Muscle layer of colon (tissue), 2 donors: ENCODE data around the gene STARD5.

Experiments used
- H3K27ac ChIP-seq: one replicate; pipeline ENCODE4 v1.7.0; 2013; ENCODE audit warnings: low read depth, mild to moderate bottlenecking, low read length, moderate library complexity
- H3K27me3 ChIP-seq, 2 donors: one replicate each; pipeline ENCODE4 v1.7.0; 2013; ENCODE audit warnings: low read length in 2 of 2, mild to moderate bottlenecking in 2 of 2; ENCODE audit not compliant: insufficient read depth in 2 of 2, control insufficient read depth in 1 of 2
- H3K36me3 ChIP-seq: one replicate; pipeline ENCODE4 v1.7.0; 2013; ENCODE audit warnings: mild to moderate bottlenecking, low read length; ENCODE audit not compliant: insufficient read depth
- H3K4me1 ChIP-seq: one replicate; pipeline ENCODE4 v1.7.0; 2013; ENCODE audit warnings: mild to moderate bottlenecking, low read length; ENCODE audit not compliant: insufficient read depth
- H3K4me3 ChIP-seq, 2 donors: one replicate each; pipeline ENCODE4 v1.7.0; 2013; ENCODE audit warnings: low read length in 2 of 2, low read depth in 1 of 2, mild to moderate bottlenecking in 1 of 2, moderate library complexity in 1 of 2
- H3K9ac ChIP-seq: one replicate; pipeline ENCODE4 v1.7.0; 2013; ENCODE audit warnings: low read length
- H3K9me3 ChIP-seq: one replicate; pipeline ENCODE4 v1.7.0; 2013; ENCODE audit warnings: mild to moderate bottlenecking, low read length
- donor health status: abdominal sarcoma.
- donor health status: Adenocarcinoma of cecum.

STARD5 gene

DNA sequence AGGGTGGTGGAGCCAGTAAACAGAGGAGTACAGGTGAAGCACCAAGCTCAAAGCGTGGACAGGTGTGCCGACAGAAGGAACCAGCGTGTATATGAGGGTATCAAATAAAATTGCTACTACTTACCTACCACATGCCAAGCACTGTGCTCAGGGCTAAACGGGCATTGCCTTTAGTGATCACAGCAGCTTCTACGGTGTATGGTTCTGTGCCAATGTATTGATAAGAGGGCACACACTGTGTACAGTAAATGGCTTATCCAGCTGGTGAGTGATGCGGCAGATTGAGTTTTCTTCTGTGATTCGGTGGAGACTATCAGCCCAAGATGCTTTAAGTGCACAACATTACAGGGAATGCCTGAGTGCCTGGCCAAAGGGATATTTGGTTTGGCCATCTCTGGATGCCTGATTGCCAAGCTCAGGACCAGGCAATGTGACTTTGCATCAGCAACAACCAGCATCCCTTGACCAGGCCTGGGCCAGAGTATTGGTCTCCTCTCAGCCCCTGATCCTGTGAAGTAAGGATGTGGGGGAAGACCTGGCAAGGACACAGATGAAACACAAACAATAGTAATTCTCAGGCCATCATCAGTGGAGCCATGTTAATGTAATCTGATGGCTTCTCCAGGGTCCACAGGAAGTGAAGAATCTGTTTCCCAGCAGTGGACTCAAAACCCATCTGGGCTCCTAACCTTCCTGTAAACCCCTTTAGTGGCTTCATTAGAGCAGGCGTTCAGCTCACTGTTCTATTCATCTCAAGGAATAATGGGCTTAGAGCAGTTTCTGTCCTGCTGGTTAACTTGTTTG is 14.1 kb downstream of the STARD5 start:
- Histone ChIP-seq H3K9me3 (no peaks in the 10 kb centered on the region), H3K27me3 (no peaks in the 10 kb centered on the region), H3K4me3 (no peak overlapping the region), H3K36me3 (peaks cover 13% of the 10 kb centered on the region), H3K9ac (no peak overlapping the region), H3K4me1 (peaks cover 10% of the 10 kb centered on the region), H3K27ac (no peak overlapping the region)

DNA sequence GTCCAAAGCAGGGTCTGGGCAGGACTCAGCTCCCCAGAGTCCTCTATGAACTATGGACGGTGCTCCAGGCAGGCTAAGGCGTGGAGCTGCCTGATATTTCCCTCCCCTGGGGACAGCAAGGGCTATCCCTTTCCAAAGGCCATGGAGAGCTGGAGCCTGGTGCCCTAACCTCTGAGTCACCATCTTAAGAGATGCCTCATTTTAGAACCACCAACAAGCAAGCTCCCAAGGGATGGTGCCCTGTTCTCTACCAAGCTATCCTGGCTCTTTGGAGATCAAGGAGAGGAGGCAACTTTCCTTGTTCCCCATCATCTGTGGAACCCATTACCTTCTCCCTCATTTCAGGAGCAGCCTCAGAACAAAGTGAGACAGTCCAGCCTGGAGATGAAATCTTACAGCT is 15.7 kb downstream of the STARD5 start:
- Histone ChIP-seq H3K36me3 (peaks cover 24% of the 10 kb centered on the region), H3K27ac (no peak overlapping the region), H3K9ac (no peak overlapping the region), H3K4me3 (no peak overlapping the region), H3K27me3 (no peaks in the 10 kb centered on the region), H3K4me1 (peaks cover 17% of the 10 kb centered on the region), H3K9me3 (no peaks in the 10 kb centered on the region)

- H3K27ac ChIP-seq = no peak overlapping the region
- H3K4me1 ChIP-seq = peaks cover 7% of the 10 kb centered on the region
- peaks cover 19% of the 10 kb centered on the region for H3K36me3 ChIP-seq
- no peaks in the 10 kb centered on the region for H3K9me3 ChIP-seq
- H3K27me3 ChIP-seq = no peaks in the 10 kb centered on the region
- H3K9ac ChIP-seq = no peak overlapping the region
- no peak overlapping the region for H3K4me3 ChIP-seq
These were observed 19.7 kb downstream of the STARD5 start for GRCh38 chr15:81304226-81304625.

DNA sequence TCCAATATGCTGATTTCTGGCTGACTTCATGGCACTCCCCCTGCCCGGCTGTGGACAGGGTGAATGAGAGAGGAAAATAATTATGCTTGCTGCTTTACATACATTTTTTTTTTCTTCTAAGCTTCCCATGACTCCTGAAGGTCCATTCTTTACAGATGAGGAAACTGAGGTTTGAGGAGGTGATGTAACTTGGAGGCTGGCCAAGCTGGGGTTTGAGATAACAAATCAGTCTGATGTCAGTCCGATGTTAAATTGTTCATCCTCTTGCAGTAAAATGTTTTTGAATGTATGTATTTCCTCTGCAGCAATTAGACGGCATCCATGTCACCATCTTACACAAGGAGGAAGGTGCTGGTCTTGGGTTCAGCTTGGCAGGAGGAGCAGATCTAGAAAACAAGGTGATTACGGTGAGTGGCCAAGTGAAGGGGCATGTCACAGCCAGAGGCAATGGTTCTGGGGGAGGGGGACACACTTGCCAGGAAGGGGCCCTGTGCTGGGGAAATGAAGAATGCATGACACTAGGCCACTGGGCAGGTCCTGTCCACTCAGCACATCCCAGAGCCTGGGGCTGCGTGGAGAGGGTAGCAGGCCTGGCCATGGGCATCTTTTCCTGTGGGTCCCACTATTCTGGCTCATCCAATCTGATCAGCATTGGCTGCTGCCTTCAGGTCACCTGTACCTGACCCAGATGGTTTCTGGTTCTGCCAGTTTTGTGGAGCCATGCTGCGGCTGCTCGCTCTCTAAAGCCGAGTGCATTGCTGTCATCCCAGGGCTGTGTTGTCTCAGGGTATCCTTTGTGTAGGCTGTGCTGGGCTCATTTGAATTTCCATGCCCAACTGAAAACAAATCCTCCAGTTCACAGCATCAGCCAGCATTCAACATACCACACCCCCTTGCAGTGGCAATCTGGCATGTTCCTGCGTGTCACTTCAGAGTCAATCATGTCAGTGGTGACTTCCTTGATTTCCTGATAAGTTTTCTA is 20.4 kb downstream of the STARD5 start:
- Histone ChIP-seq H3K36me3 (peaks cover 18% of the 10 kb centered on the region), H3K9ac (no peak overlapping the region), H3K27ac (peak overlapping the region; percentile 7), H3K4me3 (no peak overlapping the region), H3K9me3 (no peaks in the 10 kb centered on the region), H3K4me1 (peaks cover 7% of the 10 kb centered on the region), H3K27me3 (no peaks in the 10 kb centered on the region)

DNA sequence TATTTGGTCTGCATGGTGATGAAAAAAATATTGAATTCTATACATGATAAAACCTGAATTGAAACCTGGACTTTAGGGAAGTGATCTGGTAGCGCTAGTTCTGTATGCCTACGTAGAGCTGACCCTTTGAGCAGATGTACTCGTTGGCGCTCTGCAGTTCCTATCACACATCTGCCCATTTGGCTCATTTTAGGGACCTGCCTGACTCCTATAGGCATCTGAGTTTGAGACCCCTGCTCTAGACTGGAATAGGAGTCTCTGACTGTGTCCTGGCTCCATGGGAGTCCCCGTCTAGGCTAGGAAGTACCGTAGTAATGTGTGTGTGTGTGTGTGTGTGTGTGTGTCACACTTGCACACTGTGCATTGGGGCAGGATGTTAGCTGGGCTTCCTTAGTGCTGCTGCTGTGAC is 21.2 kb downstream of the STARD5 start:
- H3K4me1 ChIP-seq = peaks cover 7% of the 10 kb centered on the region
- H3K36me3 ChIP-seq = peaks cover 16% of the 10 kb centered on the region
- H3K4me3 ChIP-seq = no peak overlapping the region

DNA sequence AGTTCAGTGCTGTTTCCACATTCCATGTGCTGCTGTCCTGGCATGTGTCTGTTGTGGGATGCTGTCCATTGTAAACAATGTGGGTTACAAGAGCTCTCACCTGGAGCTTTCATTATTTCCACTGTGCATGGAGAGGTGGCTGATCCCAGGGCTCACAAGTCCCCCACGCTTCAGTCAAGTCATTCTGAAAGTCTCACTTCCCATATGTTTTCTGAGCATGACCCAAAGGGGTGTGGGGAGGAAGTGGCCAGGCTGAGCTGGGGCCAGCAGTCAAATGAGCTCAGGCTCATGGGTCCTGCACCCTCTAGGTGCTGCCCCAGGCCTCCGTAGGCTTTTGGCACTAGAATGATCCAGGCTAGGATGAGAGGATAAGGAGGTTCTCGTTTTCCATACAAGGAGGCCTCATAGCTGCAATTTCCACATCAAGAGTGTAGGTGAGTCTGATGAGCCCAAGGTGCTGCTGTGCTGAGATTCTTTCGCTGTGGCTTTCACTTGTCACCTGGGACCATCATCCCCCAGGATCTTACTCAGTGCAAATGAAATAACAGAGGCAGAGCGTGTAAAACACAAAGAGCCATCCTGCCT is 22.0 kb downstream of the STARD5 start:
- no peak overlapping the region for H3K4me3 ChIP-seq
- no peaks in the 10 kb centered on the region for H3K9me3 ChIP-seq
- no peak overlapping the region for H3K9ac ChIP-seq
- peaks cover 7% of the 10 kb centered on the region for H3K4me1 ChIP-seq
- no peak overlapping the region for H3K27ac ChIP-seq
- H3K27me3 ChIP-seq = no peaks in the 10 kb centered on the region
- peaks cover 12% of the 10 kb centered on the region for H3K36me3 ChIP-seq

More for the DNA sequence above, 21.2 kb downstream of the STARD5 start:
- Histone ChIP-seq H3K9ac (no peak overlapping the region), H3K9me3 (no peaks in the 10 kb centered on the region), H3K27ac (no peak overlapping the region), H3K27me3 (no peaks in the 10 kb centered on the region)

GRCh38 chr15:81301385-81301784 is 22.6 kb downstream of the STARD5 start:
- Histone ChIP-seq H3K27me3 (no peaks in the 10 kb centered on the region), H3K9me3 (no peaks in the 10 kb centered on the region), H3K4me3 (no peak overlapping the region), H3K27ac (no peak overlapping the region), H3K4me1 (peaks cover 7% of the 10 kb centered on the region), H3K36me3 (peaks cover 12% of the 10 kb centered on the region), H3K9ac (no peak overlapping the region)

DNA sequence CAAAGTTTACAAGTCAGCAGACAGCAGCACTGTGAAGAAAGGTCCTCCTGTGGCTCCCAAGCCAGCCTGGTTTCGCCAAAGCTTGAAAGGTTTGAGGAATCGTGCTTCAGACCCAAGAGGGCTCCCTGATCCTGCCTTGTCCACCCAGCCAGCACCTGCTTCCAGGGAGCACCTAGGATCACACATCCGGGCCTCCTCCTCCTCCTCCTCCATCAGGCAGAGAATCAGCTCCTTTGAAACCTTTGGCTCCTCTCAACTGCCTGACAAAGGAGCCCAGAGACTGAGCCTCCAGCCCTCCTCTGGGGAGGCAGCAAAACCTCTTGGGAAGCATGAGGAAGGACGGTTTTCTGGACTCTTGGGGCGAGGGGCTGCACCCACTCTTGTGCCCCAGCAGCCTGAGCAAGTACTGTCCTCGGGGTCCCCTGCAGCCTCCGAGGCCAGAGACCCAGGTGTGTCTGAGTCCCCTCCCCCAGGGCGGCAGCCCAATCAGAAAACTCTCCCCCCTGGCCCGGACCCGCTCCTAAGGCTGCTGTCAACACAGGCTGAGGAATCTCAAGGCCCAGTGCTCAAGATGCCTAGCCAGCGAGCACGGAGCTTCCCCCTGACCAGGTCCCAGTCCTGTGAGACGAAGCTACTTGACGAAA is 24.2 kb downstream of the STARD5 start:
- Histone ChIP-seq H3K4me3 (no peak overlapping the region), H3K9me3 (no peaks in the 10 kb centered on the region), H3K4me1 (peaks cover 7% of the 10 kb centered on the region), H3K9ac (no peak overlapping the region), H3K27me3 (no peaks in the 10 kb centered on the region), H3K36me3 (peaks cover 12% of the 10 kb centered on the region), H3K27ac (no peak overlapping the region)

DNA sequence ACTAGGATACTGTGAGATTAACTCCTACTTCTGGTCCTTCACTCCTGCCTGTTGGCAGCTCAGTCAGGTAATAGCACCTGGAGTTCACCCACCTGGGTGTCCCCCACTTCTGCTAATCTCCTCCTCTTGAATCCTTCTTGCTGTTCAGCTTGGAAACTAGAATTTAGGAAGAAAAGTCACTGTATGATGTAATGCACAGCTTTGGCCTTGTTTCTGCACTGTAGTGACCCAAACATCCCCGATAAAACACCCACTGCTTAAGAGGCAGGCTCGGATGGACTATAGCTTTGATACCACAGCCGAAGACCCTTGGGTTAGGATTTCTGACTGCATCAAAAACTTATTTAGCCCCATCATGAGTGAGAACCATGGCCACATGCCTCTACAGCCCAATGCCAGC is 24.8 kb downstream of the STARD5 start:
- Histone ChIP-seq H3K4me3 (no peak overlapping the region), H3K9ac (no peak overlapping the region), H3K36me3 (peaks cover 9% of the 10 kb centered on the region), H3K27me3 (no peaks in the 10 kb centered on the region), H3K27ac (no peak overlapping the region), H3K9me3 (no peaks in the 10 kb centered on the region), H3K4me1 (peaks cover 7% of the 10 kb centered on the region)

- no peak overlapping the region for H3K9ac ChIP-seq
- no peaks in the 10 kb centered on the region for H3K9me3 ChIP-seq
- no peak overlapping the region for H3K27ac ChIP-seq
- no peak overlapping the region for H3K4me3 ChIP-seq
- no peaks in the 10 kb centered on the region for H3K27me3 ChIP-seq
- H3K36me3 ChIP-seq = peaks cover 5% of the 10 kb centered on the region
- peaks cover 4% of the 10 kb centered on the region for H3K4me1 ChIP-seq
These were observed 25.3 kb downstream of the STARD5 start for GRCh38 chr15:81298611-81299010.
